Tongue (tissue), 2 donors: ENCODE data around the gene TMEM151B. TPM values are rescaled to one million over a fixed set of nuclear protein-coding genes. Genes with fewer than 3 reads are reported as not detected.
A peak's percentile ranks its signal among the peaks of the same experiment; 100 is the strongest.

Source experiments
- DNase-seq: peaks from one replicate; pipeline ENCODE4 v3.0.0-alpha.2; 2015
- total RNA-seq: library from RNA; depleted of rRNA; stranded (reverse); fragments of >200 nt; gene quantifications from one replicate; pipeline ENCODE4 v1.2.3, GENCODE V29; 2014

The TMEM151B gene
- total RNA-seq, 1 donor from 2014 or later = under 0.01 TPM

GRCh38 chr6:44232676-44233566 lies 37.3 kb upstream of the TMEM151B start:
- no peak for DNase-seq

DNA sequence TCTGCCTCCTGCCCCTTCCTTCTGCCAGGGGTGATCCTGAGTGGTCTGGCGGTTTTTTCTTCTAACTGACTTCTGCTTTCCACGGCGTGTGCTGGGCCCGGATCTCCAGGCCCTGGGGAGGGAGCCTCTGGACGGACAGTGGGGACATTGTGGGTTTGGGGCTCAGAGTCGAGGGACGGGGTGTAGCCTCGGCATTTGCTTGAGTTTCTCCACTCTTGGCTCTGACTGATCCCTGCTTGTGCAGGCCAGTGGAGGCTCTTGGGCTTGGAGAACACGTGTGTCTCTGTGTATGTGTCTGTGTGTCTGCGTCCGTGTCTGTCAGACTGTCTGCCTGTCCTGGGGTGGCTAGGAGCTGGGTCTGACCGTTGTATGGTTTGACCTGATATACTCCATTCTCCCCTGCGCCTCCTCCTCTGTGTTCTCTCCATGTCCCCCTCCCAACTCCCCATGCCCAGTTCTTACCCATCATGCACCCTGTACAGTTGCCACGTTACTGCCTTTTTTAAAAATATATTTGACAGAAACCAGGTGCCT lies 36.6 kb upstream of the TMEM151B start:
- no peak for DNase-seq

- DNase-seq = peak; percentile 88
These were observed 35.9 kb upstream of the TMEM151B start for GRCh38 chr6:44234101-44235025.

DNA sequence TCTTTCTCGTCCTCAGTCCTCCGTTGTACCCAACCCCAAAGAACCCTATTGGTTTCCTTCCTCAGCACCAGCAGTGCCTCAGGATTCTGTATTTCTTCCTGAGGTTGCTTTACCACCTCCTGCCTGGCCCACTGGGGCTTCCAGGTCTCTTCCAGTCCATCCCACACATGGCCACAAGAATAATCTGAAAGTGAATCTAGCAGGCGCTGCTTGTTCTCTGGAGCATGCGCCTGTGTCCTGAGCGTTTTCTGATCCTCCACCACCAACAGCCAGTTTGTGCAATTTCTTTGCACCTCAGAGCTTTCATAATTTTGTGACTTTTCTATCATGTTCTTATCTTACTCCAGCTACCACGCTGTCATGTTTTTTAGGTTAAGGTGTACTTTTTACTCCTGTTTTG lies 35.0 kb upstream of the TMEM151B start:
- DNase-seq = no peak

GRCh38 chr6:44235891-44236516 lies 34.2 kb upstream of the TMEM151B start:
- DNase-seq = no peak

DNA sequence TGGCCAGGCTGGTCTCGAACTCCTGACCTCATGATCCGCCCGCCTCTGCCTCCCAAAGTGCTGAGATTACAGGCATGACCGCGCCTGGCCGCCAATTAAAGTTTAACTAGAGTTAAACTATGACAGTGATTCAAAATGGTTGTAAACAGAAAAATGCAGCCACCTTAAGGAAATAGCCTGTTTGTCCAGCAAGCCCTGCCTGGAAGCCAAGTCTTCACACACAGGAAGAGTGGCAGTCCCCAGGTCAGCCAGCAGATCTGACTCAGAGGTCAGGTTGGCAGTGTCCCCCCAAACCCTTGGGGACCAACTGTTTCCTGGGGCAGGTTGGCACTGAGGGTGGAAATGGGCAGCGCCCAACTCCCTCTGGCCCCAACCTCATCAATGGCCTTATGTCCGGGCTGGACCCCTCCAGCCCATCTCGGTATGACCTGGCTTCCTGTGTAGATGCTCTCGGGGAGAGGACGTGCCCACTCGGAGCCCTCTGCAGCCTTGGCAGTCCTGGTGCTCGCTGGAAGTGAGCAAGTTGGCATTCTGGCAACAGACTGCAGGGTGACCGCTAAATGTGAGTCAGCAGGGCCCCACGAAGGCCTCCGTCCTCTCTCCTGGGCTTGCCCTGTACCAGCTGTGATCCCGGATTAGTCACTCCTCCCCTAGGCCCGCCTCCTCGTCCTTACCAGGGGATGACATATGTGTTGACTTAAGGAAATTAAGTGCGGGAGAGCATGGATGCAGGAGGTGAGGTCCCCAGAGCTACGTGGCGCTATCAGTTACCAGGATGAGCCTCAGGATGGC lies 33.0 kb upstream of the TMEM151B start:
- peak; percentile 92 for DNase-seq

DNA sequence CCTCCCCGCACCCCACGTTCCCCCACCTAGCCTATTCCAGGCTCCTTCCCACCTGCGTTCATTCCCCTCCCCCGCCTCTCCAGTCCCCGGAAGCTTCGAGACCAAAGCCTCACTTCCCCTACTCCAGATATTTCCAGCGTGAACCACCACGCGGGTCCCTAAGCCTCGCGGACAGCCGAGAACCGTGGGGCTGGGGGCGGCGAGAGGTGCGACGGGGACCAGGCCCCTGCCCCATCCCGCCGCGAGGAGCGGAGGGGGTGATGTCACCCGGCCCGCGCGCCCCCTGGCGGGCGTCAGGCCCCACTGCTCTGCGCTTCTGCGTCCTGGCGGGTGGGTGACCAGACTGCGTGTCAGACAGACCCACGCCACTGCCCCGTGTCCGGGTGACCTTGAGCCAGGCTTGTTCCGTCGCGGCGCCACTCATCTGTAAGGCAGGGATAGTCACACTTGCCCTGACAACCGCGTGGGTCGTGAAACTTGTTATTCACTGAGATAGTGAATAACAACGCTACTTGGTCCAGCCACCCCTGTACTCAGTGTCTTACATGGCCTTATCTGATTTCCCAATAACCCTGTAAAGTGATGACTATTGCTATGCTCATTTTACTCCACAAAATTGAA lies 32.3 kb upstream of the TMEM151B start:
- peak; percentile 87 for DNase-seq

DNA sequence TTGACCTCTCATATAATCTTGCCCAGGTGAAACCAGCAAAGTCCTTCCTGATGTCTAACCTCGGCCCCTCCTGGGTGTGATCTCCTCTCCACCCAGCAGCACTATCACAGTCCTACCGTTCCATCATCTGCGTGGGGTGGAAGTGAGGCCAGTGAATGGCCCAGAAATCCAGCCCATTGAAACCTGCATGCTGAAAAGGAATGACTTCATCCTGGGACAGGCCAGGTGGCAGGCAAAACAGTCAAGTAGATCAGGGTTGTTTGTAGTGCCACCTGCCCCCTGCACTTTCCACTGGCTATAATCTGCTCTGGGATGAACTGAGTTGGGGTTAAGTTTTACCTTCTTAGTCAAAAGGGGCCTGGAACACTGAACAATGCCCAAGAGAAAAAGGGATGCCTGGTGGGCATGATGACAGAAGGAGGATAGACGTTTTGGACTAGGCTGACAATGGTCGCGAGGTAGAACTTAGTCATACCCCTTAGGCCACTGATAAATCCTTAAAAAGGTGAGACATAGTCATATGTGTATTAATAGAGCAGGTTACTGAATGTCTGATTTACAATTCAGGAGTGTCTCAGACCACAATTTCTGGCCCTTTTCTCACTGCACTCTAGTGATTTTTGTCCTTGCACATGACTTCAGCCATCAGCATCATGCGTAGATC lies 31.4 kb upstream of the TMEM151B start:
- no peak for DNase-seq

- no peak for DNase-seq
These were observed 26.9 kb upstream of the TMEM151B start for GRCh38 chr6:44243345-44243744.

GRCh38 chr6:44245391-44245911 lies 24.8 kb upstream of the TMEM151B start:
- no peak for DNase-seq

DNA sequence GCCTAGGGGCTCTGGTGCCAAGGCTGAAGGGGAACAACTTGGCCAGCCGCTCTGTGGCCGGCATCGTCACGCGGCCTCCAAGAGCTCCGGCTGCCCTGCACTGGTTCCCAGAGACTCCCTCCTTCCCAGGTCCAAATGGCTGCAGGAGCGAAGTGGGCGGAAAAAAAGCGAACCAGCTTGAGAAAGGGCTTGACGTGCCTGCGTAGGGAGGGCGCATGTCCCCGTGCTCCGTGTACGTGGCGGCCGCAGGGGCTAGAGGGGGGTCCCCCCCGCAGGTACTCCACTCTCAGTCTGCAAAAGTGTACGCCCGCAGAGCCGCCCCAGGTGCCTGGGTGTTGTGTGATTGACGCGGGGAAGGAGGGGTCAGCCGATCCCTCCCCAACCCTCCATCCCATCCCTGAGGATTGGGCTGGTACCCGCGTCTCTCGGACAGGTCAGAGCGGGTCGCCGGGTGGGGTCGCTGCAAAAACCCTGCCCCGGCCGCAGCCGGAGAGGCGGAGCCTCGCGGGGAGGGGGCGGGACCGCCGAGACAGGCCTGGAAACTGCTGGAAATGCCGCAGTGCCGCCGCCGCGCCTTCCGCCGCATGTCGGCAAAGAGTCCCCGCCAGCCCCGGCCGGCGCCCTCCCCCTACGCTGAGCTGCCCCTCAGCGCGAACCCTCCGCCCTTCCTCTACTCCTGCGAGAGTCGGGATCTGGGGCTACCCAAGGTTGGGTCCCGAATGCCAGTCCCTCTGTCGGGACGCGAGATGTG lies 24.2 kb upstream of the TMEM151B start:
- DNase-seq = peak; percentile 93

DNA sequence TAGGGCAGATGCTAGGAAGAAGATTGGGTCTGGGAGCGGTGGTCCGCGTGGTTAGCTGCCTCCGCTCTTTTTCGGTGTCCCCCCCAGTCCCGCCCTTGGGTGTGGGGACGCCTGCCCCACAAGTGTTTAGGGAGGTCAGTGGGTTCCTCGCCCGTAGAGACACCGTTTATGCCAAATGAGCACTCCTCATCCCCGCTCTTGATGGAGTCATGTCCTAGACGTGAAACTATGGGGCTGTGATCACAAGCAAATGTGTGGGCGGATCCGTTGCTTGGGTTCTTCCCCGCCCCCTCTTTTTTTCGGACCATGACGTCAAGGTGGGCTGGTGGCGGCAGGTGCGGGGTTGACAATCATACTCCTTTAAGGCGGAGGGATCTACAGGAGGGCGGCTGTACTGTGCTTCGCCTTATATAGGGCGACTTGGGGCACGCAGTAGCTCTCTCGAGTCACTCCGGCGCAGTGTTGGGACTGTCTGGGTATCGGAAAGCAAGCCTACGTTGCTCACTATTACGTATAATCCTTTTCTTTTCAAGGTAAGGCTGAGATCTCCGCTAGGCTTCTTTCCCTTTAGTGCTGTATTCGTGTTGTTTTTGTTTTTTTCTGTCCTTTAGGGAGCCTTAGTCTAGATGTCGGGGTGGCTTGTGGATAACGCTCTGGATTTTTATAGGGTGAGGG lies 23.4 kb upstream of the TMEM151B start, which contains the start of gene HSP90AB1:
TSS of gene HSP90AB1 (plus strand) at position 439 of the 675 bp plus-strand sequence. CDS start 1,529 bp downstream, outside the sequence.
- peak; percentile 98 for DNase-seq

DNA sequence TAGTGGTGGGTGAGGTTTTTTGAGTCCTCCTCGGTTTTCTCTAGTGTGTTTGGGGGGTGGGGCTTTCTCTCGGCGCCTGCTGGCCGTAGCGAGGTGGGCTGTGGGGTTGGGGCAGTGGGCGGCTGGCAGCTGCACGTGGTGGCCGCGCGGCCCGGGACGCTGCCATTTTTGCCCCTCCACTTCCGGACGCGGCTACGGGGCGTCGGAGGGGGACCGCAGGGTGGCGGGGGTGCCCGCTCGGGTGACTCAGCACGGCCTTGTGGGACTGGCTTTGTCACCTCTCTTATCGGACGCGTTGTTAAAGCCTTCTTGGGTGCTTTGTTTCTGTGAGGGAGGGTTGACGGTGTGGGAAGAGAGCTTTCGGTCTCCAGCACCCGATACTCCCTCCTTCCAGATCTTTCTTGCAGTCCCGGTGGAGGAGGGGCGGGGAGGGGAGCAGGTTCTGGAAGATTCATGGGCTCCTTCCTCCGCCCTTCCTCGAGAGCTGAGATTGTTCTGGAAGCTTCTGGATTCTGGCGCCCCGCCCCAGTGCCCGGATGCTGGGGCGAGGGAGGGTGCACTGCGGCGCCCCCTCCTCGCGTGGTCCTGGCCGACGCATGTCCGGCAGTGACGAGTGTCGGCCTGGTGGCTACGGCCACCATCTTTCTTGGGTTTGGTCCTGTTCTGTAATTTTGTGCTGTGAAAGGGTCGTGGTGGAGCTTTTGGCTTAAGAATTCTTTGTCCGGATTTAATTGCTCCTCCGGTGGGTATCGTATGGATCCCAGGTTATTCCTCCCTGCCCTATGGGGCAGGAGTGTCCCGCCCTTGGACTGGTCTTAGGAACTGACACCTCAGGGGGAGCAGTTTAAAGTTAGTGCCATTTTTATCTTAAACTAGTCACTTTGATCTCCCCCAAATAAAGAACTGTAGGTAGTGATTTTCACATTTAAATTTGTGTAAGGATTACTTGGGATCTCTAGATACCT lies 22.6 kb upstream of the TMEM151B start:
- DNase-seq = peak; percentile 72

- no peak for DNase-seq
These were observed 21.7 kb upstream of the TMEM151B start for GRCh38 chr6:44248579-44248978.

GRCh38 chr6:44249082-44249748 lies 21.0 kb upstream of the TMEM151B start:
- DNase-seq = no peak

GRCh38 chr6:44250067-44250717 lies 20.1 kb upstream of the TMEM151B start:
- no peak for DNase-seq
